ENCODE results near the gene LPCAT4. TPM values are rescaled to one million over a fixed set of nuclear protein-coding genes. Genes with fewer than 3 reads are reported as not detected.

The LPCAT4 gene
- total and polyA plus RNA-seq, 9 of the 15 experiments (the other 6 are each of a cell fraction or from before 2014, with no cell fraction given) = 7.3 to 34.3 (median 14.4) TPM

- FAIRE-seq = no peak
- Histone ChIP-seq H2AFZ (ENCODE audit: low read depth, low read length) (no peak overlapping the region), H3K4me3 (no peak overlapping the region), H3K27ac (ENCODE audit: extremely low read depth, low read depth, low read length) (no peak overlapping the region), H3K27me3 (ENCODE audit: control insufficient read depth in 2 of 2, insufficient read depth in 2 of 2, low read length in 2 of 2) (no peaks in the 10 kb centered on the region), H3K4me1 (replicated peaks in 1 of 2; ENCODE audit: control insufficient read depth in 2 of 2, insufficient read depth in 2 of 2, low read length in 2 of 2) (peaks cover 2 to 4% of the 10 kb centered on the region in 2 experiments; a peak in 2 of 5 replicates), H3K9ac (ENCODE audit: insufficient read depth in 1 of 2, low read depth in 2 of 2, low read length in 2 of 2) (no peak overlapping the region), H4K20me1 (replicated peaks; ENCODE audit: control insufficient read depth, insufficient read depth, low read length) (no peaks in the 10 kb centered on the region), H3K4me2 (ENCODE audit: insufficient read depth, low read length) (no peak overlapping the region), H3K9me1 (ENCODE audit: control insufficient read depth, insufficient read depth, low read length) (no peaks in the 10 kb centered on the region), H3K36me3 (ENCODE audit: control insufficient read depth, insufficient read depth, low read length) (peaks cover 45% of the 10 kb centered on the region; the same call in 2 of the 3 replicates), H3K9me3 (replicated peaks; ENCODE audit: control insufficient read depth, insufficient read depth, low read depth, low read length) (no peaks in the 10 kb centered on the region), H3K79me2 (ENCODE audit: control insufficient read depth, insufficient read depth, low read length) (no peaks in the 10 kb centered on the region)
- TF ChIP-seq PURB (CRISPR knock-in tag; IDR thresholded peaks at IDR 0.05; ENCODE audit: low read depth) = no peak
- no peak for TF ChIP-seq IFI16 (CRISPR knock-in tag; IDR thresholded peaks at IDR 0.05)
- TF ChIP-seq ZC3H8 (IDR thresholded peaks at IDR 0.05) = no peak
- TF ChIP-seq ELF4 (CRISPR knock-in tag; IDR thresholded peaks at IDR 0.05) = no peak
- no peak for TF ChIP-seq ETV5 (CRISPR knock-in tag; IDR thresholded peaks at IDR 0.05; ENCODE audit: low read depth)
- TF ChIP-seq ZNF707 (CRISPR knock-in tag; conservative IDR thresholded peaks at IDR 0.05) = no peak
- TF ChIP-seq SNIP1 (IDR thresholded peaks at IDR 0.05; ENCODE audit: low read depth) = no peak
- TF ChIP-seq E2F3 (CRISPR knock-in tag; IDR thresholded peaks at IDR 0.05) = no peak
- no peak for TF ChIP-seq ZNF280A (IDR thresholded peaks at IDR 0.05; ENCODE audit: low read depth, partially characterized antibody)
- no peak for TF ChIP-seq MAX (CRISPR knock-in tag; IDR thresholded peaks at IDR 0.05)
- TF ChIP-seq BRCA1 (IDR thresholded peaks at IDR 0.05) = no peak
- no peak for TF ChIP-seq BRCA1 (CRISPR knock-in tag; IDR thresholded peaks at IDR 0.05)
- no peak for TF ChIP-seq E2F1 (CRISPR knock-in tag; IDR thresholded peaks at IDR 0.05)
- intact Hi-C loops (cut with micrococcal nuclease) (no loop called here), in situ Hi-C loops (cut with MboI) (loop anchor here (10.0 kb wide), 1 partner anchor 295 kb away; no protein-coding TSS in a partner anchor)
- POLR2A ChIA-PET = interaction anchor here (0.6 to 2.7 kb wide), 4 partner anchors 12 to 127 kb away, joined by 3 to 9 read pairs (median 4); partner anchors contain the start of gene SLC12A6
- DNase-seq (ENCODE audit: extremely low read depth in 1 of 4, low spot score in 3 of 4) = no peak
- CTCF ChIA-PET (ENCODE audit: low intra/inter-chr PET ratio) = no interaction called here
- no peak for ATAC-seq
- WGBS (ENCODE audit: insufficient coverage, low coverage, missing lambda C conversion rate) = 100% methylated on average over 1 of the region's 1 CpG
- no TSS peak for BruUV-seq (replicated peaks)
Observed at GRCh38 chr15:34360298-34360697, 6.7 kb downstream of the LPCAT4 start.

Measured in K562 (cell line).